Stimulated activated CD4-positive, alpha-beta T cell treated with anti-CD3 and anti-CD28 coated beads, TNF-alpha, amount 100 ng/mL, for 1 hour (primary cell): Measurements from ENCODE around the gene DYNLL1.
"Not testable (repeated sequence)": the region's sequence is repeated elsewhere in the genome, so short reads cannot be mapped to it uniquely, and the experiment has no call there.

ENCODE experiments used
- DNase-seq, 3 donors: peaks; one replicate each; pipeline ENCODE4 v3.0.0-alpha.2; 2020; ENCODE audit warnings: low read depth in 3 of 3, low spot score in 1 of 3

Gene DYNLL1

GRCh38 chr12:120504587-120504986 is 8.7 kb downstream of the DYNLL1 start:
- no peak for DNase-seq

- no peak for DNase-seq
Observed at GRCh38 chr12:120508537-120508936, 12.6 kb downstream of the DYNLL1 start.

- no peak for DNase-seq
Observed at GRCh38 chr12:120514002-120514401, 18.1 kb downstream of the DYNLL1 start.

GRCh38 chr12:120515496-120515895 is 19.6 kb downstream of the DYNLL1 start:
- DNase-seq: no peak

- DNase-seq: not testable (repeated sequence)
Observed at GRCh38 chr12:120519324-120519723, 23.4 kb downstream of the DYNLL1 start.

- no peak for DNase-seq
Observed at GRCh38 chr12:120522568-120522967, 26.7 kb downstream of the DYNLL1 start.

- DNase-seq: peak; percentile 58 to 77 (median 59)
Observed at GRCh38 chr12:120528861-120529525, 33.1 kb downstream of the DYNLL1 start, which contains the start of gene COQ5. Gene COQ5 (minus strand): TSS chr12:120529158. CDS start chr12:120529141, 17 bp downstream.

GRCh38 chr12:120529641-120530417 is 33.9 kb downstream of the DYNLL1 start:
- DNase-seq: no peak

- DNase-seq: not testable (repeated sequence)
Observed at GRCh38 chr12:120530418-120530761, 34.5 kb downstream of the DYNLL1 start.

GRCh38 chr12:120532701-120533238 is 36.9 kb downstream of the DYNLL1 start:
- no peak for DNase-seq

- peak; percentile 45 to 48 (median 46) for DNase-seq
Observed at GRCh38 chr12:120534203-120534702, 38.3 kb downstream of the DYNLL1 start, which contains the start of gene RNF10. Gene RNF10 (plus strand): TSS chr12:120534356. CDS start chr12:120534812, 456 bp downstream.

GRCh38 chr12:120534703-120535655 is 39.1 kb downstream of the DYNLL1 start:
- DNase-seq: peak in 2 of 3 donors; percentile 7 to 29

- DNase-seq: peak in 1 of 3 donors; percentile 2
Observed at GRCh38 chr12:120536064-120536791, 40.3 kb downstream of the DYNLL1 start.

- no peak for DNase-seq
Observed at GRCh38 chr12:120537856-120538220, 41.9 kb downstream of the DYNLL1 start.

- no peak for DNase-seq
Observed at GRCh38 chr12:120538281-120539156, 42.6 kb downstream of the DYNLL1 start.

- DNase-seq: no peak
Observed at GRCh38 chr12:120539303-120539702, 43.4 kb downstream of the DYNLL1 start.

GRCh38 chr12:120540445-120540844 is 44.5 kb downstream of the DYNLL1 start:
- no peak for DNase-seq

GRCh38 chr12:120542166-120542565 is 46.3 kb downstream of the DYNLL1 start:
- no peak for DNase-seq

- no peak for DNase-seq
Observed at GRCh38 chr12:120544691-120545090, 48.8 kb downstream of the DYNLL1 start.
